Measurements from ENCODE around the gene FBXO28. TPM values are rescaled to one million over a fixed set of nuclear protein-coding genes. Genes with fewer than 3 reads are reported as not detected.

FBXO28 gene
- total RNA-seq, 1 donor from 2014 or later, result 23.9 TPM

DNA sequence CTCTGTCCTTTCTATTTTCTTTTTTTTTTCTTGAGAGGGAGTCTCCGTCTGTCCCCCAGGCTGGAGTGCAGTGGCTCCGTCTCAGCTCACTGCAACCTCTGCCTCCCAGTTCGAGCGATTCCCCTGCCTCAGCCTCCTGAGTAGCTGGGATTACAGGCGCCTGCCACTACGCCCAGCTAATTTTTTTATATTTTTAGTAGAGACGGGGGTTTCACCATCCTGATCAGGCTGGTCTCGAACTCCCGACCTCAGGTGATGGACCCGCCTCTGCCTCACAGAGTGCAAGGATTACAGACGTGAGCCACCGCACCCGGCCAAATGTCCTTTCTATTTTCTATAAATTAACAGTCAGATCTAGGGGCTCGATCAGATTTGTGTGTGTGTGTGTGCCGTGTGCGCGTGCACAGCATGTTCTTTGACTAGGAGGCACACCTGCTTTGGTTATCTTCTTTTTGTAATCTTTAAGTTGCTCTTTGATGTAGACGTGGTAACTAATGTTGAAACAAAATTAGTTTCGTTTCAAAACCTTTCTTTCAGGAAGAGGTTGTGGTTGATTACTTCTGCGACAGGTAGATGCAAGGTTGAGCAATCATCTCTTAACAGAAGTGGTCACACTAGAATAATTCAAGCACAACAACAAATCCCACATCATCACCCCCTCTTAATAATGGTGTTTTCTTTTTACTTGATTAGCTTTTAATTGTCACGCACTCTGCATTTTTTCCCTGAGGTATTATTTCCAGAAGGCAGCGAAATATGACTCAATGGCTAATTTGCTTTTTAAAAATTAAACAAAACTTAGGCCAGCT lies 68.3 kb downstream of the FBXO28 start:
- no peaks in the 10 kb centered on the region for H3K9me3 Mint-ChIP-seq (ENCODE audit: low read depth)
- H3K4me1 Mint-ChIP-seq (ENCODE audit: low read depth), result peaks cover 37% of the 10 kb centered on the region
- H3K27me3 Mint-ChIP-seq (ENCODE audit: low read depth), result no peaks in the 10 kb centered on the region
- peak overlapping the region; percentile 93 for H3K27ac Mint-ChIP-seq (ENCODE audit: unreplicated experiment)
- no peak for DNase-seq (ENCODE audit: low spot score)
- TF ChIP-seq, protein P1, sequence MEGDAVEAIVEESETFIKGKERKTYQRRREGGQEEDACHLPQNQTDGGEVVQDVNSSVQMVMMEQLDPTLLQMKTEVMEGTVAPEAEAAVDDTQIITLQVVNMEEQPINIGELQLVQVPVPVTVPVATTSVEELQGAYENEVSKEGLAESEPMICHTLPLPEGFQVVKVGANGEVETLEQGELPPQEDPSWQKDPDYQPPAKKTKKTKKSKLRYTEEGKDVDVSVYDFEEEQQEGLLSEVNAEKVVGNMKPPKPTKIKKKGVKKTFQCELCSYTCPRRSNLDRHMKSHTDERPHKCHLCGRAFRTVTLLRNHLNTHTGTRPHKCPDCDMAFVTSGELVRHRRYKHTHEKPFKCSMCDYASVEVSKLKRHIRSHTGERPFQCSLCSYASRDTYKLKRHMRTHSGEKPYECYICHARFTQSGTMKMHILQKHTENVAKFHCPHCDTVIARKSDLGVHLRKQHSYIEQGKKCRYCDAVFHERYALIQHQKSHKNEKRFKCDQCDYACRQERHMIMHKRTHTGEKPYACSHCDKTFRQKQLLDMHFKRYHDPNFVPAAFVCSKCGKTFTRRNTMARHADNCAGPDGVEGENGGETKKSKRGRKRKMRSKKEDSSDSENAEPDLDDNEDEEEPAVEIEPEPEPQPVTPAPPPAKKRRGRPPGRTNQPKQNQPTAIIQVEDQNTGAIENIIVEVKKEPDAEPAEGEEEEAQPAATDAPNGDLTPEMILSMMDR (IDR thresholded peaks at IDR 0.05), result no peak
- peaks cover 2% of the 10 kb centered on the region for H3K36me3 Mint-ChIP-seq (ENCODE audit: low read depth)
- peak overlapping the region; percentile 79 for H3K4me3 Mint-ChIP-seq (ENCODE audit: unreplicated experiment)

DNA sequence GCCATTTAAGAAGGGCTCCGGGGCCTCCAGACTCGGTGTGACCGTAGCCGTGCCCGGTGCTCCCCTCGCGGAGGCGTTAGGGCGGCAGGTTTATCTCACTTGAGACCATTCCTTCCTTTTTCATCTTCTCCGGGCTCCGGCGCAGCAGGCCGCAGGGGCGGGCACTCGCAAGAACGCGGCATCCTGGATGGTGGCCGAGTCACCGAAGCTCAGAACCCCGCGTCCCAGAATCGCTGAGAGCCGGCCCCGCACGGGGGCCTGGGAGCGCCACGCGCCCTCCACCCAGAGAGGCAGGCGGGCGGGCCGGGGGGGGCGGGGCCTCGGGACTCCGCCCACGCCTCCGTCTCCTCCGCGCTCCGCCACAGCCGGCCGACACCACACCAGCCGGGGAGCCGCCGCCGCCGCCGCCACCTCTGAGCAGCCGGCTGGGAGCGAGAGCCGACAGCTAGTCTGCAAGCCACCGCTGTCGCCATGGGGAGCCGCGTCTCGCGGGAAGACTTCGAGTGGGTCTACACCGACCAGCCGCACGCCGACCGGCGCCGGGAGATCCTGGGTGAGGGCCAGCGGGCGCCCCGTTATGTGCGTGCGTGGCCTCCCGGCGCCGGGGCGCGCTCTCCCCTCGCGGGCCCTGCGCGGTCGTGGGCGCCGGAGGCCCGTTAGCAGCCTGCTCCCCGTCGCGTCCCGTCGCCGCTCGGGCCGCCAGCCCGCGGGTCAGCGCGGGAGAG lies 69.1 kb downstream of the FBXO28 start, which contains the start of gene DEGS1:
TSS of gene DEGS1 (plus strand) at position 375 of the 725 bp plus-strand sequence. CDS start at position 472, 97 bp downstream.
- H3K27ac Mint-ChIP-seq (ENCODE audit: unreplicated experiment), result peak within 1 kb of the TSS; percentile 93
- peak within 1 kb of the TSS; percentile 85 for H3K4me3 Mint-ChIP-seq (ENCODE audit: unreplicated experiment)
- DNase-seq (ENCODE audit: low spot score), result peak; percentile 97
- H3K27me3 Mint-ChIP-seq (ENCODE audit: low read depth), result no peaks in the 10 kb centered on the region
- peaks cover 2% of the 10 kb centered on the region for H3K36me3 Mint-ChIP-seq (ENCODE audit: low read depth)
- H3K9me3 Mint-ChIP-seq (ENCODE audit: low read depth), result no peaks in the 10 kb centered on the region
- H3K4me1 Mint-ChIP-seq (ENCODE audit: low read depth), result peaks cover 37% of the 10 kb centered on the region
- TF ChIP-seq, protein P1 (IDR thresholded peaks at IDR 0.05), result no peak

DNA sequence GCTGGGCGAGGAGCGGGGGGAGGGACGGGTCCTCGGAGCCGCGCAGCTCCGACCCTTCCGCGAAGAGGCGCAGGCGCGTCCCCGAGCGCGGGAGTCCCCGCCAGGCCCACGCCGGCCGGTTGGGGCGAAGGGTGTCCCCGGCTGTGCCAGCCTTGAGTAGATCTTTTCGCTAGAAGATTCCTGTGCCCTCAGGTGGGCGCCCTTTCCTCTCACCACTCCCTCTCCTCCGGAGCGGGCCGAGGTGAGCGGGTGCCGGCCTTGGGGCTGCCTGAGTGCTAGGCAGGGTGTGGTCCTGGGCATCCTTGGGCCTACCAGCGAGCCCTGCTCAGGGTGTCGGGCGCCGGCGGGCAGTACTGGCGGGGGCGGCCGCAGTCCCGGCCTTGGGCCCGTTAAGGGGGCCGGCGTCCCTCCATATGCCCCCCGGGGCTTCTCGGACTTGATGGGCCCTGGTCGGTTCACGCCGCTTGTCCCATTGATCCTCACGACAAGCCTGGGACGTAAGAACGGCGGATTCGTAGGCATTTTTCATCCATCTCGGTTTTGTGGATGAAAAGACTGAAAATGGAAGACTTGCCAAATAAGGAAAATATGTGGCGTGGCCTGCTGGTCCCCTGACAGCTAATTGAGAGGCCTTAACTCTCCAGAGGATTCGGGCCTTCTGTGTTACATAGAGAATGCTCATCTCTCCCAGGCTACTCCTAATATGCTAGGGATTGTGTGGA lies 69.8 kb downstream of the FBXO28 start:
- TF ChIP-seq, protein P1 (IDR thresholded peaks at IDR 0.05), result peak; percentile 31
- DNase-seq (ENCODE audit: low spot score), result peak; percentile 93
- H3K27me3 Mint-ChIP-seq (ENCODE audit: low read depth), result no peaks in the 10 kb centered on the region
- peak overlapping the region; percentile 85 for H3K4me3 Mint-ChIP-seq (ENCODE audit: unreplicated experiment)
- H3K27ac Mint-ChIP-seq (ENCODE audit: unreplicated experiment), result peak overlapping the region; percentile 90
- H3K36me3 Mint-ChIP-seq (ENCODE audit: low read depth), result peaks cover 5% of the 10 kb centered on the region
- H3K9me3 Mint-ChIP-seq (ENCODE audit: low read depth), result peaks cover 4% of the 10 kb centered on the region
- H3K4me1 Mint-ChIP-seq (ENCODE audit: low read depth), result peaks cover 40% of the 10 kb centered on the region

GRCh38 chr1:224185208-224185607 lies 71.3 kb downstream of the FBXO28 start:
- TF ChIP-seq, protein P1 (IDR thresholded peaks at IDR 0.05), result no peak
- no peaks in the 10 kb centered on the region for H3K27me3 Mint-ChIP-seq (ENCODE audit: low read depth)
- no peak for DNase-seq (ENCODE audit: low spot score)
- peaks cover 5% of the 10 kb centered on the region for H3K36me3 Mint-ChIP-seq (ENCODE audit: low read depth)
- H3K27ac Mint-ChIP-seq (ENCODE audit: unreplicated experiment), result peak overlapping the region; percentile 79
- peak overlapping the region; percentile 85 for H3K4me3 Mint-ChIP-seq (ENCODE audit: unreplicated experiment)
- H3K9me3 Mint-ChIP-seq (ENCODE audit: low read depth), result peaks cover 4% of the 10 kb centered on the region
- H3K4me1 Mint-ChIP-seq (ENCODE audit: low read depth), result peaks cover 47% of the 10 kb centered on the region

DNA sequence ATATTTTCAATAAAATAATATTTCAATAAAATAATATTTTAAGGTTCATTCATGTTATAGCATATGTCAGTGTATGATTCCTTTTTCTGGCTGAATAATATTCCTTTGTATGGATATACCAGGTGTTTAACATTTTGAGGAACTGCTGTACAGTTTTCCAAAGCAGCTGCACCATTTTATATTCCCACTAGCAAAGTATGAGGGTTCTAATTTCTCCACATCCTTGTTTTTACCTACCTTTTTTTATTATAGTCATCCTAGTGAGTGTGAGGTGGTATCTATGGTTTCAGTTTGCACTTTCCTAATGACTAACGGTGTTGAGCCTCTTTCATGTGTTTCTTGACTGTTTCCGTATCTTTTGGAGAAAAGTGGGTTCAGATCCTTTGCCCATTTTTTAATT lies 74.4 kb downstream of the FBXO28 start:
- no peak overlapping the region for H3K4me3 Mint-ChIP-seq (ENCODE audit: unreplicated experiment)
- DNase-seq (ENCODE audit: low spot score), result no peak
- H3K27me3 Mint-ChIP-seq (ENCODE audit: low read depth), result no peaks in the 10 kb centered on the region
- peaks cover 7% of the 10 kb centered on the region for H3K36me3 Mint-ChIP-seq (ENCODE audit: low read depth)
- H3K4me1 Mint-ChIP-seq (ENCODE audit: low read depth), result peaks cover 40% of the 10 kb centered on the region
- TF ChIP-seq, protein P1 (IDR thresholded peaks at IDR 0.05), result no peak
- H3K27ac Mint-ChIP-seq (ENCODE audit: unreplicated experiment), result no peak overlapping the region
- peaks cover 4% of the 10 kb centered on the region for H3K9me3 Mint-ChIP-seq (ENCODE audit: low read depth)
